Tibial artery (tissue), 4 donors: Measurements from ENCODE around the gene GORASP2.

Source experiments
- DNase-seq, 2 donors: peaks; one replicate each; pipeline ENCODE4 v3.0.0-alpha.2; 2019
- H3K27ac ChIP-seq, 2 donors: fragments of 200-600 bp; sonication (generic) in 1 of 2; 1 replicate in 1 of 2; 2 replicates in 1 of 2; pipeline ENCODE4 v1.5.1; 2018 to 2019; ENCODE audit warnings: mild to moderate bottlenecking in 1 of 2
- H3K27me3 ChIP-seq, 2 donors: fragments of 200-600 bp; sonication (generic) in 1 of 2; one replicate each; pipeline versions ENCODE4 v1.5.1 to v1.6.0; 2016 to 2019
- H3K36me3 ChIP-seq, 3 donors: fragments of 200-600 bp; sonication (generic) in 2 of 3; one replicate each; pipeline ENCODE4 v1.5.1; 2016 to 2019; ENCODE audit warnings: mild to moderate bottlenecking in 2 of 3
- H3K4me1 ChIP-seq, 4 donors: fragments of 200-600 bp; sonication (generic) in 2 of 4; 1 replicate in 3 of 4; 2 replicates in 1 of 4; pipeline ENCODE4 v1.5.1; 2016 to 2019
- H3K4me3 ChIP-seq, 2 donors: fragments of 200-600 bp; sonication (generic) in 1 of 2; 1 replicate in 1 of 2; 2 replicates in 1 of 2; pipeline ENCODE4 v1.5.1; 2018 to 2019; ENCODE audit warnings: mild to moderate bottlenecking in 2 of 2
- H3K9me3 ChIP-seq, 3 donors: fragments of 200-600 bp; sonication (generic) in 1 of 3; one replicate each; pipeline ENCODE4 v1.5.1; 2016 to 2019
- CTCF ChIP-seq, 2 experiments: fragments of 200-600 bp in 1 of 2; fragments of 450-650 bp in 1 of 2; IDR thresholded peaks; one replicate each; pipeline ENCODE4 v1.5.1; 2017 to 2019; ENCODE audit warnings: antibody characterized with exemption in 2 of 2, mild to moderate bottlenecking in 1 of 2, moderate library complexity in 1 of 2
- intact Hi-C: fragments of 100-400 bp; cut with DNase I; formaldehyde crosslinking; loops from one replicate; pipeline ENCODE4 v1.15.0; 2023; ENCODE audit warnings: low total_unique reads

The GORASP2 gene

GRCh38 chr2:171004833-171005232 lies 75.8 kb downstream of the GORASP2 start:
- H3K9me3 ChIP-seq: no peaks in the 10 kb centered on the region
- H3K36me3 ChIP-seq: peaks cover 14 to 76% (median 48%) of the 10 kb centered on the region in 3 donors
- DNase-seq: no peak
- TF ChIP-seq CTCF (IDR thresholded peaks at IDR 0.05): no peak
- no peaks in the 10 kb centered on the region for H3K27me3 ChIP-seq
- no peaks in the 10 kb centered on the region for H3K4me1 ChIP-seq
- H3K4me3 ChIP-seq: no peak overlapping the region
- no peak overlapping the region for H3K27ac ChIP-seq
- intact Hi-C loops: no loop called here

GRCh38 chr2:171008550-171009205 lies 79.6 kb downstream of the GORASP2 start:
- Histone ChIP-seq H3K27me3 (no peaks in the 10 kb centered on the region), H3K36me3 (peaks cover 29 to 52% (median 43%) of the 10 kb centered on the region in 3 donors), H3K4me3 (no peak overlapping the region), H3K27ac (no peak overlapping the region), H3K9me3 (no peaks in the 10 kb centered on the region), H3K4me1 (no peaks in the 10 kb centered on the region)
- no peak for DNase-seq
- intact Hi-C loops: no loop called here
- no peak for TF ChIP-seq CTCF (IDR thresholded peaks at IDR 0.05)

GRCh38 chr2:171009386-171009785 lies 80.3 kb downstream of the GORASP2 start:
- intact Hi-C loops: no loop called here
- Histone ChIP-seq H3K4me1 (no peaks in the 10 kb centered on the region), H3K36me3 (peaks cover 34 to 51% (median 42%) of the 10 kb centered on the region in 3 donors), H3K27ac (no peak overlapping the region), H3K4me3 (no peak overlapping the region), H3K27me3 (no peaks in the 10 kb centered on the region), H3K9me3 (no peaks in the 10 kb centered on the region)
- TF ChIP-seq CTCF (IDR thresholded peaks at IDR 0.05): no peak
- no peak for DNase-seq

- DNase-seq: no peak
- H3K36me3 ChIP-seq: peaks cover 20 to 27% (median 24%) of the 10 kb centered on the region in 3 donors
- H3K4me1 ChIP-seq: no peaks in the 10 kb centered on the region
- no peaks in the 10 kb centered on the region for H3K9me3 ChIP-seq
- no peaks in the 10 kb centered on the region for H3K27me3 ChIP-seq
- no peak overlapping the region for H3K4me3 ChIP-seq
- TF ChIP-seq CTCF (IDR thresholded peaks at IDR 0.05): no peak
- intact Hi-C loops: no loop called here
- H3K27ac ChIP-seq: no peak overlapping the region
Measured at GRCh38 chr2:171013851-171014250, 84.8 kb downstream of the GORASP2 start.

- Histone ChIP-seq H3K36me3 (peaks cover 13 to 18% (median 13%) of the 10 kb centered on the region in 3 donors), H3K27me3 (no peaks in the 10 kb centered on the region), H3K4me3 (no peak overlapping the region), H3K4me1 (no peaks in the 10 kb centered on the region), H3K9me3 (no peaks in the 10 kb centered on the region), H3K27ac (no peak overlapping the region)
- no peak for DNase-seq
- no peak for TF ChIP-seq CTCF (IDR thresholded peaks at IDR 0.05)
- intact Hi-C loops: no loop called here
Measured at GRCh38 chr2:171016125-171016524, 87.1 kb downstream of the GORASP2 start.
